HG02571 (cell line): ENCODE data around the gene ARHGAP32.

ENCODE experiments used
- ATAC-seq: cut with Tn5 transposase; IDR thresholded peaks from one replicate; pipeline ENCODE4 v1.9.1; 2021; ENCODE audit warnings: mild to moderate bottlenecking, moderate library complexity; ENCODE audit not compliant: unreplicated experiment

Gene ARHGAP32

DNA sequence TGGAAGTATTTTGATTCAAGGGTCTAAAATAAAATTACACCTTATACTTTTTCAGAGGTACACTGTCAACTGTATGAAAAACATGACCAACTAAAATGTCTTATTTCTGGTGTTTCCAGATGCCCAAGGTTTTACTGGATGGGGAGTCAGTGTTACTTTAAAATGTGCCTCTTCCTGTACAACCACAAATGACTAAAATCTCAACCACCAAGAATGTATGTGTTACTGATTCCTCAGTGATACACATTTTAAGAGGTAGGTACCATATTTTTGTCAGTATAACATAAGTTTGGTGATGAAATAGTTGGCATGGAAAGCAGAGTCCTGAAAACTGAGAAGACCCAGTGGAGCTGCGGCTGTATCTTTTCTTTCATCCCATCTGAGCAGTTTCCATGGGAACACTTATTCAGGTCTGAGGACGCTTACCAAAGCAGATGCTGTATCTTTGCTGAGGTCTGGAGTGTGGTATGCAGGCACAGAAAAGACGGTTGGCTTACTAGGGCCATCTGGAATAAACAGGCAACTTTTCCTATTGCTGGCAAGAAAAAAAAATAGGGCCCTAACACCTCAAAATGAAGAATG is 228.3 kb downstream of the ARHGAP32 start:
- no peak for ATAC-seq

DNA sequence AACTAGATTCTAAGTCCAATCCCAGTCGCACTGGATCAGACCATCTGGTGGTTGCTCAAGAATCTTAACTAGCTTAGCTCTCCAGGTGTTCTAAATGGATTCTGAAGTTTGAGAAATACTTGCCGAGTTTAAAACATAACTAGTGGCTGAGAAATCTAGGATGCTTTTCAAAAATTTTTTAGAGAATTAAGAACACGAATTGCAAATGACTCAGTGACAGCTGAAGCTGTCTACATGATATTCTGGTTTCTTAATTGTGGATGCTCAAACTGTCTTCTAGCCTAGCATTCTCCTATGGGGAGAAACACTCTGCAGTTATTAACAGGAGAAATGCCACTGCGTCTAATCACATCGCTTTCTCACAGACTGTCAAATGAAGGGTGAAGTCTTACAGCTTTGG is 229.2 kb downstream of the ARHGAP32 start:
- no peak for ATAC-seq

DNA sequence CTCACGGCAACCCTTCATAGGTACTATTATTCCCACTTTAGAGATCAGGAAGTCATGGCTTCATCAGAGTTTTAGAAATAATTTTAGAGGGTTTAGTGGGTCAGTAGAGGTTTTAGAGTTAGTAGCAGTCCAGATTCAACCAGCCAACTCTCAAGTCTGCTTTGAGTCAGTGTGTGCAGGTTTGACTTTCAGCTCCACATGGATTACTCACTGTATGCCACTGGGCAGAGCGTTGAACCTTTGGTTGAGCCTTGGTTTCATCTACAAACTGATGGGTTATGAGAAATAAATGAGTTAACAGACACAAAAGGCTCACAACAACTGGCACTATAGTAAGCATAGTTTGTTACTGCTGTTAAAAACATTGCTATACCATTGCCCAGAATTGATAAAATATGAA is 230.5 kb downstream of the ARHGAP32 start:
- no peak for ATAC-seq

DNA sequence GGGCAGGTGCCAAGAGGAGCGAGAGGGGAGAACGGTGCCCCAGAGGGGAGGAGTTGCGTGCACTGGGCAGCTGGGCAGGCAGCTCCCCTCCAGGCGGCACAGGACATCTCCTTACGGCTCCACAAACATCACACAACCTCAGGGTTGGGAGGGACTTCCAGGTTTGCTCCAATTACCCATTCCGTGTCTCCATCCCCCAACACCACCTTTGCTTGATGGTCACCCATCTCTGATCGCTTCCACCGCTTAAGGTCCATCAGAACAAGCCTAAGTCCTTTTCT is 235.0 kb downstream of the ARHGAP32 start:
- no peak for ATAC-seq

DNA sequence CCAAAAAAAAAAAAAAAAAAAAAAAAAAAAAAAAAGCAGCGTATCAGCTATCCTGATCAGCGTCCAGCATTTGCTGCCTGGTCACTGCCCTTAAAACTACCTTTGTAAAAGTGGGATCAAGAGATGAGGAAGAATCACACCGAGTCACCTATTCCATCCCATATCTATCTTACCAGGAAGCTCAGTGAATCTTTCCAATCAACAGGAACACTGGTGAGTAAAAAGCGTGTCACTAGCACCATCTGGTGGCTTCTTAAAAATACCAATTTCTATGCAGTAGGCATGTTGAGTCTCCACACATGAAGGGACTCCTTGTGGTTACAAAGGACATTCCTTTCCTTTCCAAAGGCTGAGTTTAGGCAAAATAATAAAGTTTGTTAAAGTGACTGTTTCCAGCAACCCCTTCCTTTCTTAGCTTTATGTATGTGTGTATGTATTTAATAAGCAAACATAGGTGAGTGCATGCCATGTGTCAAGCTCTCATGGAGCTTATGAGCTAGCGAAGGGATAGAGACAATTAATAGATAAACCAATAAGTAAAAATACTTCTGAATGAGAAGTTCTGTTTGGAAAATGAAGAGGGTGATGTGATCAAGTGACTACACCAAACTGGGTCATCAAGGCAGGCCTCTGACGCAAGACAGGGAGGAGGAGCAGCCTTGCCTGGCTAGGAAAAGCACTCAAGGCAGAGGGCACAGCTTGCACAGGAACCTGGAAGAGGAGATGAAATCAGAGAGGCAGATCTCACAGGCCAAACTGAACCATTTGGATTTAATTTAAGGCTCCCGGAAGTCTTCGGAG is 235.5 kb downstream of the ARHGAP32 start:
- no peak for ATAC-seq

DNA sequence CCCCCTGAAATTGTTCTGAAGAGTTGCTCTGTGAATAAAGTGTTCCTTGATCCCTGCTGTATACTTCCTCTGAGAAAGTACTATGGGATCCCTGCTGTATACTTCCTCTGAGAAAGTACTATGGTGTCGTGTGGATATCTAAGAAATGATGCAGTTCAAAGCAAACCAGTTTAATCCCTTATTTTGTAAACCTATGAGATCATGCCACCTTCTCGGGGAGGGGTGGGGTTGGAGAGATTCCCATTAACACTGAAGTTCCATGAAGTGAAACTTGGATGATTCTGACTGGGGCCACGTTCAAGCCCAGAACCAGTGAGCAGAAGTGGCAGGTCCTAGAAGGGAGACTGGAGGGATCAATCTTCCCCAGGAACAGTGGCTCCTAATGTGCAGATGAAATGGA is 236.5 kb downstream of the ARHGAP32 start:
- ATAC-seq = no peak

DNA sequence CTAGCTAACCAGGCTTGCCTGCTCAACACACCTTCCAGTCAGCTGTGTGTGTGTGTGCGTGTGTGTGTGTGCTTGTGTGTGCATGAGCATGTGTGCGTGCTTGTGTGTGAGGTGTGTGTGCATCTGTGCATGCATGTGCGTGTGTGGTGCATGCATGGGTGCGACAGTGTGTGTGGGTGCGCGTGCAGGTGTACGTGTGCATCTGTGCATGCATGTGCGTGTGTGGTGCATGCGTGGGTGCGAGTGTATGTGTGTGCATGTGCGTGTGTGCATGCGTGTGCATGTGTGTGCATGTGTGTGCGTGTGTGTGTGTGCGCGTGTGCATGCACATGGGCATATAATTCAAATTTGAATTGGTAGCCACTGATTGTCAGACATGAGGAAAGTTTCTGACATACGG is 239.0 kb downstream of the ARHGAP32 start:
- ATAC-seq = no peak

DNA sequence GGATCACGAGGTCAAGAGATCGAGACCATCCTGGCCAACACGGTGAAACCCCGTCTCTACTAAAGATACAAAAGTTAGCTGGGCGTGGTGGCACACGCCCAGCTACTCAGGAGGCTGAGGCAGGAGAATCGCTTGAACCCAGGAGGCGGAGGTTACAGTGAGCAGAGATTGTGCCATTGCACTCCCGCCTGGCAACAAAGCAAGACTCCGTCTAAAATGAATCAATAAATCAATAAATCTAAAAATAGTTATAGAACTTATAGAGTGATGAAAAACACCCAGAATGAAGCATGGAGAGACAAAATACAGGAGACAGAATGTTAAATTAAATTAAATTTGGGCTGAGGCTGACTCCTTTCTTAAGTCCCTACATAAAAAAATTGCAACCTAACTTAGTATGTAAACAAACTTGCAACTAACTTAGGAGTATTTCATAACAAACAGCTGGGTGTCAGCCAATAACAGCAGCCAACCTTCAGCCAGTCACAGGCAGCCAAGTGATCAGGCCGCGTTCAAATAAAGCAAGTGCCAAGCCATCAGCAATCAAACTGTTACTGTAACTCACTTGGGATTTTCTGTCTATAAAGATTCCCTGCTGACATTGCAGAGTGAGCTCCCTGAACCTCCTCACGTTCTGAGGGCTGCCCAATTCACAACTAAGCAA is 242.2 kb downstream of the ARHGAP32 start:
- ATAC-seq = no peak

DNA sequence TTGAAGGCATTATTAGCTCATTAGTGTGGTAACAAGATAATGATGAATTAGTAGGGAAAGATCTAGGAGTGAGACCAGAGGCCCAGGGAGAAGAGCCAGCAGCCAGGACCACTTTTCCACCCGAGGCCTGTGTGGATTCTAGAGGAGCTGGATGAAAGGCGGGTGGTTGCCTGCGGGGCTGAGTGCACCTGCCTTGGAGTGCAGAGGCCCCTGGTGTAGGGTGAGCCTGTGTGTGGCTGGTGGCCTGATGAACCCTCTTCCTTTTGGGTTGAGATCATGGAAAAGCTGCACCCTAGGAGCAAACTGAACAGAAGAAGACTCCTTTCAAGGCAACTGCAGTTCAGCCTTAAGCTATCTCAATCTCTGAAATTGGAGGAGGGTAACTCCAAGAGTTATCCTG is 243.5 kb downstream of the ARHGAP32 start:
- no peak for ATAC-seq

DNA sequence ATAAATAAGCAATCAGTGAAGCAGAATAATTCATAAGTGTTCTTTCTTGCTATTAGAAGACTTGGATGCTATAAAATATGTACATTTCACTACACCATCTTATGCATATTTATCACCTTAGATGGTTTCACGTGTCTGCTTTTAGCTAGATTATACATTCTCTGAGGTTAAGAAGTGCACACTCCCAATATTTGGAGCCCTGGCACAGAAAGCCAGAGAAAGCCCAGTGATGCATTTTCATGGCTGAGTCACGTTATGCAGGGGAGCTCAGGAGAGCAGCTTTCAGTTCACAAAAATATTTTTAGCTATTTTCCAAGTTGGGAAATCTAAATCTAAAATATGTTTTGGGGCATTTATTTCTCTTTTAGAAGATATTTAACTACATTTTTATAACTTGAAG is 244.4 kb downstream of the ARHGAP32 start:
- ATAC-seq = no peak

DNA sequence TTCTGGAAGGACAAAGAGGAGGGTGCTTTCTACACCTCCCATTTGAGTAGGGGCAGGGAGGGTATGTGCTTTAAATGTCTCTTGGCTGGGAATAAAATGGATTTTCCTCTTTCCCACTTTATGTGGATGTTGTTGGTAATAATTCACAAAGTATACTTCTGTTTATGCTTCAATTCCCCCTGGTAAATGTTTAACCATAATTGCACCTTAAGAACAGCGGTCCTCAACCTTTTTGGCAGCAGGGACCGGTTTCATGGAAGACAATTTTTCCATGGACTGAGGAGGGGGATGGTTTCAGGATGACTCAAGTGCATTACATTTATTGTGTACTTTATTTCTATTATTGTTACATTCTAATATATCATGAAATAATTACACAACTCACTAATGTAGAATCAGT is 245.5 kb downstream of the ARHGAP32 start:
- no peak for ATAC-seq

DNA sequence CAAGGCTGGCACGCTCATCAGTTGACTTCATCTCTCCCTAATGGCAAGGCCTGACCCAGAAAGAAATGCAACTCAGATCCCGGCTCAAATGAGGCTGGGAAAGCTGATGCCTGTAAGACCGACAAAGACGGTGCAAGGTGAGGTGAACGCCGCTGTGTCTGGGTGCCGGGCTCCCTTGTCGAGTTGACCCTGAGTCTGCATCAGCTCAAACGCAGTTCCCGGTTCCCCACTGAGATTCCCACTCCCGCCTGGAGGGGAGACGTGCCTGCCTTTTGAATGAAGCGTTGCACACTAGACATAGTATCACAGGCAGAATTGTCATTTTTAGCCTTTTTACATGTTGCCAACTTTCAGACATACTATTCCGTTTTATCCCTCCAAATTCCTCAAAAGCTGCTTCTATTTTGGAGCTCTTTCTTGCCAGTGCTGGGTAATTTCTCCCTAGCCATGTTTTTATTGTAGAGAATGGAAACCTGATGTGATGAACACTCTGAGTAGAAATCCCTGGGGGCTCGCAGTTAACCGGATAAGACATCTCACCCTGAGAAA is 248.6 kb downstream of the ARHGAP32 start:
- no peak for ATAC-seq

DNA sequence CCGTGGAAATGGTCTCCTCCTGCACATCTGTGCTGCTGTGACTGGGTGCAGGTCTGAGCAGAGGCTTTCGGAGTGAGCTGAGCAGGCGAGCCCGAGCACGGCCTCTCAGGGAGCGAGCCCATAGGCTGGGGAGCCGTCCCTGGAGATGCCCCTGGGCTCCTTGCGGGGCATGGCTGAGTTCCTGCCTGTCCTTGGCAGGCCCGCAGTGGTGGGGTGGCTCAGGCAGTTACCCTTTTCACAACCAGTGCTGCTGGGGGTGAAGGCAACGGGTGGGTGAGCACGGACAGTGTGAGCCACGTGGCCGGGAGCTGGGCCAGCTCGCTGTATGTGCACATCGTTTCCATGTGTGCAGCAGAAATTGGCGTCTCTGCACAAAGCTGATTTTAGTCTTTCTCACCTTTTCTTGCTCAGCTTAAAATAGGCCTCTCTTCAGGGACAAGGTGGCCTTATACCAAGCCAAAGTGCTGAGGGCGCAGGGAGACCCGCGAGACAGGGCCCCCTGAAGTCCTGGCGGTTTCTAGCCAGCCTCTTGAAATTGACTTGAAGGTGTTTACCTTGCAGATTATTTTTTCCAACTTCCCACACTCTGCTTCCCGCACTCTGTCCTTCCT is 249.2 kb downstream of the ARHGAP32 start, which contains the start of gene TP53AIP1:
Gene TP53AIP1, minus strand, starts transcription at position 55 of the 611 bp plus-strand sequence. CDS start 5,053 bp downstream, outside the sequence.
- no peak for ATAC-seq

DNA sequence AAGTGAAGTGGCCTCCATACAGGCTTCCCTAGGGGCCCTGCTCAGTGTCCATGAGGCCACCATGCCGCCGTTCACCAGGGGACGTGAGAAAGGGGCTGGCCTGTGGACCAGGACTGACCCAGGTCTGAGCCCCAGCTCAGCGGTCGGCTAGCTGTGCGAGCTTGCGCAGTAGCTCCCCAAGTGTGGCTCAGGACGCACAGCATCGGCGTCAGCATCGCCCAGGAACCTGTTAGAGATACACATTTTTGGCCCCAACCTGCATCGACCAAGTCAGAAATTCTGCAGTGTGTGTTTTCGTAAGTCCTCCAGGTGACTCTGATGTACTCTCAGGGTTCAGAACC is 249.9 kb downstream of the ARHGAP32 start:
- ATAC-seq = no peak

DNA sequence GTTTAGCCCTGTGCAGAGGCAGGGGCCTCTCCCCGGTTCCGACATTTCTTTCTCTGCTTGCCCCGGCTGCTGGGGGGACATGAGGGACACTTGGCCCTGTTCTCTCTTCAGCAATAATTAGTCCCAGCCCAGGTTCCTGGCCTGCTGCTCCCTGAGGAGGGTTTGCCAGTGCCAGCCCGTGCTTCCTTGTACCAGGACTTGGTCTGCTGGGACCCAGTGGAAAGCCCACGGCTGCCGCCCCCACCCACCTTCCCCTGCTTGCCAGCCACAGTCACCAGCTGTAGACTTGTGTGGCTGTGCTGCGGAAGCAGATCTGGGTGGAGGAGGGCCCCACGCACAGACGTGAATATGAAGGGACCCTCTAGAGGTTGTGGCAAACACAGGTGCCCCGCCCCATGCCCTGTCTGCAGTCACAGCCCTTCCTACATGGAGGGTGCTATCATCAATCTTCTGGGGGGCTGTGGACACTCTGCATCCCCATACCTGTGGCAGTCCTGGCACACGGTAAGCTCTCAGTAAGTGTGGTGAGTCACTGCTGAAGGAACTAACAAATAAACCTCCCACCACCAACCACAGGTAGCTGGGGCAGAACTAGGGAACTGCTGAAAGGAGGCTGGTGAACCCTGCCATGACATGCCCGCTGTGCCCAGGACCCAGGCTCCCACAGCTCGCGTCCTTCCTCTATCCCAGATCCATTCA is 250.4 kb downstream of the ARHGAP32 start:
- ATAC-seq = no peak

DNA sequence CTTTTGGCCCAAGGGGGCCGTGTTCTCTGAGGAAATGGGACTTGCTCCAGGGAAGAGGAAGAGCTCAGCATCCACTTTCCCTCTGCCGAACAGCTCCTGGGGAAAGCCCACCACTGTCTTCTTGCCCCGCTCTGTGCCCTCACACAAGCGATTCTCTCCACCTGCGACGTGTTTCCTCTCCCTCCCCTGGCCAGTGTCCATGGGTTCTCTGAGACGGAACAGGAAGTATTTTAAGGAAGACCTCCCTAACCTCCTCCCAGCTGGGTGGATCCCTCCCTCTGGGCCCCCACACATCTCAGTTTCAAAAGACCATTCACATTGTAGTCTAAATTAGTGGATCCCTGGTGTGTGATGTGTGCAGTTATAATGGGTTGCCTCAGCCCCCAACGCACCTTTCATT is 251.0 kb downstream of the ARHGAP32 start:
- no peak for ATAC-seq

DNA sequence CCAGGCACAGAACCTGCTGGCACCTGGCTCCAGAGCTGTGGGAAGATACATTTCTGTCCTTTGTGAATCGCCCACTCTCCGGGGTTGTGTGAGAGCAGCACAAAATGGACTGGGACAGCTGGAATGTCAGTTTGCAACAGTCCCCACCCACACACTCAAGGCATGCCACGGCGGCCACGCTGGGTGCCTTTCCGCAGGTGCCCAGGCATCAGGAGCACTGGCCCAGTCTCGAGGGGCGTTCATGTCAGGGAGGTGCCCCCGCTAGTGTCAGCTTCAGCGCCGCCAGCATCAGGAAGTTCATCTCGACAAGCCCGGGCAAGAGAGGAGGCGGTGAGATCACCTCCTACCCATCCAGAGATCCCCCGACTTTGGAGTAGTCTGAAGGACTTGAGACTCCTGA is 251.5 kb downstream of the ARHGAP32 start:
- ATAC-seq = no peak

DNA sequence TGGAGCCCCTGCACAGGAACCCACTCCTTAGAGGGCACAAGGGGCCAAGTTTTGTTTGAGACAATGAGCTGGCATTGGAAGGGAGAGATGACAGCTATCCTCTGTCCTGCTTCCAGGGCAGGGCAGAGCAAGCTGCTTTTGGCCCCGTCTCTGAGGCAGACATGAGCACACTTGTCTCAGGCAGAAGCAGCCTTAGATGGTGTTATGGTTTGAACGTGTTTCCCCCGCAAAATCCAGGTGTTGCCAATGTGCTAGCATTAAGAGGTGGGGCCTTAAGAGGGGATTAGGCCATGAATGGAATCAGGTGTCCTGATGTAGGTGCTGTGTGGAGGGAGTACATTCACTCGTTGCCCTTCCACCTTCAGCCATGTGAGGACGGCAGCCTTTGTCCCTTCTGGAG is 252.0 kb downstream of the ARHGAP32 start:
- ATAC-seq = no peak

DNA sequence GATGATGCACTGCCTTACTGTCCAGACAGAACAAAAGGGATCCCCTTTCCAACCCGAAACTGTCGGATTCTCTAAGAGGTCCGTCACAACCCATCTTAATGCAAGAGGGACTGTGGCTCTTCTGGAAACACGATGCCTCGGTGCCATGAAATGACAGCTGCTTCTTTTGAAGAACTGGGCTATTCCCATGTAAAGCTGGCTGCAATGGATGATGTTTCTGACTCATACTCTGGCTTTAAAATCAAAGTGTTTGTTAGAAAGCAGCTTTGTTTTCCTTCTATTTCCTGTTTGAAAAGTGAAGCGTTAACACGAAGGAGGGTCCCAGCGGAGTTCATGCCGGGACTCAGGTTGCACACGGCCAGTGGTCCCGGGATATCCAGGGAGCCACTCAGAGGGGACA is 252.5 kb downstream of the ARHGAP32 start:
- no peak for ATAC-seq

DNA sequence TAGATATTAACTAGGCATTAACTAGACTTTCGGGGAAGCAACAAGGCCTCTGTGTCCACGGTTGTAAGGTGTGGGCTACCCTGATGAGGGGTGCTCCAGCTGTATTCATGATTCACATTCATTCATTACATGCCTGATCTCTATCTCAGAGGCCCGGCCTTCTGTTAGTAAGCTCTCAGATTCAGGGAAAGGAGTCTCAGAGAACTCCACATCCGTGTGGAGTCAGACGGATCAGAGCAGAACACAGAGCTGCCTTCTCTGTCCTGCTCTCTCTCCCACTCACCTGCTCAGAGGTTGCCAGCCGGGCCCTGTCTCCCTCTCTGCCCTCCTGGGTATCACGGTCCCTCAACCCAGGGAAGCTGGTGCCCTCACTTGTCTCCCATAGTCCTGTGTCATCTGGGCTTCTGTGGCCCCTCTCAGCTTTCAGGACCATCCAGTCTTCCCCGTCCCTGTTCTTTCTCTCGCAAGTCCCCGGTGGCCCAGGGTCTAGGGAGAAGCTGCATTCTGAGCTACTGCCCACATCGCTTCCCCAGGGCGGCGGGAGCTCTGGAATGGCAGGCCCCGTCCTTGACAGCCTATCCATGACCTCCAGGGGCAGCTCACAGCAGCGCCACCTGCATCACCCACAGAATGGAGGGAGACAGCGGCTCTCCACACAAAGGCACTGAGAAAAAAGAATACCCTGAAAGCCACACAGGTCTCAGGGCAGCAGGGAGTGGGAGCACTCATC is 253.8 kb downstream of the ARHGAP32 start:
- no peak for ATAC-seq
